ENCODE measurements around the gene RBM22.

DNA sequence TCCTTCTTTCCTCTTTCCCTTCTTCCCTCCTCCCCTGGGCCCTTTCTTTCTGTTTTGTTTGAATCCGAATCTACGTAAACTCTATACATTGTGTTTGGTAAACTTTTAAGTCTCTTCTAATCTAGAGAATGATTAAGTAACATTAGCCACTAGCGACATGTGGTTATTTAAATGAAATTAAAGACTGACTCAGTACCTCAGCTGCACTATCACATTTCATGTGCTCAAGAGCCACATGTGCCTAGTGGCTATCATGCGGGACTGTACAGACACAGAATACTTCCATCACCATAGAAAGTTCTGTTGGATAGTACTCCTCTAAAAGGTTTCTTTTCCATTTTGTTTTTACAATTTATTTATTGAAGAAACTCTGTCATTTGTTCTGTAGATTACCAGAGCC lies 29.0 kb upstream of the RBM22 start:
- TF ChIP-seq, protein P1, sequence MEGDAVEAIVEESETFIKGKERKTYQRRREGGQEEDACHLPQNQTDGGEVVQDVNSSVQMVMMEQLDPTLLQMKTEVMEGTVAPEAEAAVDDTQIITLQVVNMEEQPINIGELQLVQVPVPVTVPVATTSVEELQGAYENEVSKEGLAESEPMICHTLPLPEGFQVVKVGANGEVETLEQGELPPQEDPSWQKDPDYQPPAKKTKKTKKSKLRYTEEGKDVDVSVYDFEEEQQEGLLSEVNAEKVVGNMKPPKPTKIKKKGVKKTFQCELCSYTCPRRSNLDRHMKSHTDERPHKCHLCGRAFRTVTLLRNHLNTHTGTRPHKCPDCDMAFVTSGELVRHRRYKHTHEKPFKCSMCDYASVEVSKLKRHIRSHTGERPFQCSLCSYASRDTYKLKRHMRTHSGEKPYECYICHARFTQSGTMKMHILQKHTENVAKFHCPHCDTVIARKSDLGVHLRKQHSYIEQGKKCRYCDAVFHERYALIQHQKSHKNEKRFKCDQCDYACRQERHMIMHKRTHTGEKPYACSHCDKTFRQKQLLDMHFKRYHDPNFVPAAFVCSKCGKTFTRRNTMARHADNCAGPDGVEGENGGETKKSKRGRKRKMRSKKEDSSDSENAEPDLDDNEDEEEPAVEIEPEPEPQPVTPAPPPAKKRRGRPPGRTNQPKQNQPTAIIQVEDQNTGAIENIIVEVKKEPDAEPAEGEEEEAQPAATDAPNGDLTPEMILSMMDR (IDR thresholded peaks at IDR 0.05; ENCODE audit: low read length), result no peak
- no peak for TF ChIP-seq EZH2phosphoT487 (IDR thresholded peaks at IDR 0.05; ENCODE audit: low read length)

All from MM.1S (cell line).